ENCODE measurements around the gene KRTAP13-2.

The KRTAP13-2 gene

DNA sequence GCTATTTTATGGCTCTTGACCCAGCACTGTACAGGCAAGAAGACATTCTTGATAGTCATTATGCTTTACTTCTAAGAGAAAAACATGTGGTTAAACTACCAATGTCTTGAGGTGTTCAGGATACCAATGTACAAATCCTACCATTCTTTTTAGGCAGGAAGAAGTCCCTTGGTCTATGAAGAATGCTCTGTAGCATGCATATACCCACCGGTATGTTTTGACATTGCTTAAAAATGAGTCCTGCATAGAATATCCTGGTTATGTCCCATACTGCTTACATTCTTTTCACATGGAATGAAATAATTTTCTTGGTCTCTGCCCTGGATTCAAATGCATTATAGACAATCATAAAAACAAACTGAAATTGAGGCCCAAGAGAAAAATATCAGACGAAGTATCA is 39.4 kb downstream of the KRTAP13-2 start:
- TF ChIP-seq, protein P1, sequence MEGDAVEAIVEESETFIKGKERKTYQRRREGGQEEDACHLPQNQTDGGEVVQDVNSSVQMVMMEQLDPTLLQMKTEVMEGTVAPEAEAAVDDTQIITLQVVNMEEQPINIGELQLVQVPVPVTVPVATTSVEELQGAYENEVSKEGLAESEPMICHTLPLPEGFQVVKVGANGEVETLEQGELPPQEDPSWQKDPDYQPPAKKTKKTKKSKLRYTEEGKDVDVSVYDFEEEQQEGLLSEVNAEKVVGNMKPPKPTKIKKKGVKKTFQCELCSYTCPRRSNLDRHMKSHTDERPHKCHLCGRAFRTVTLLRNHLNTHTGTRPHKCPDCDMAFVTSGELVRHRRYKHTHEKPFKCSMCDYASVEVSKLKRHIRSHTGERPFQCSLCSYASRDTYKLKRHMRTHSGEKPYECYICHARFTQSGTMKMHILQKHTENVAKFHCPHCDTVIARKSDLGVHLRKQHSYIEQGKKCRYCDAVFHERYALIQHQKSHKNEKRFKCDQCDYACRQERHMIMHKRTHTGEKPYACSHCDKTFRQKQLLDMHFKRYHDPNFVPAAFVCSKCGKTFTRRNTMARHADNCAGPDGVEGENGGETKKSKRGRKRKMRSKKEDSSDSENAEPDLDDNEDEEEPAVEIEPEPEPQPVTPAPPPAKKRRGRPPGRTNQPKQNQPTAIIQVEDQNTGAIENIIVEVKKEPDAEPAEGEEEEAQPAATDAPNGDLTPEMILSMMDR (conservative IDR thresholded peaks at IDR 0.05; ENCODE audit: control insufficient read depth, insufficient read depth, low read depth, low read length) = no peak
- DNase-seq (ENCODE audit: low read depth) = no peak
- no peak overlapping the region for H3K4me3 ChIP-seq (ENCODE audit: control insufficient read depth, low read depth, low read length)

DNA sequence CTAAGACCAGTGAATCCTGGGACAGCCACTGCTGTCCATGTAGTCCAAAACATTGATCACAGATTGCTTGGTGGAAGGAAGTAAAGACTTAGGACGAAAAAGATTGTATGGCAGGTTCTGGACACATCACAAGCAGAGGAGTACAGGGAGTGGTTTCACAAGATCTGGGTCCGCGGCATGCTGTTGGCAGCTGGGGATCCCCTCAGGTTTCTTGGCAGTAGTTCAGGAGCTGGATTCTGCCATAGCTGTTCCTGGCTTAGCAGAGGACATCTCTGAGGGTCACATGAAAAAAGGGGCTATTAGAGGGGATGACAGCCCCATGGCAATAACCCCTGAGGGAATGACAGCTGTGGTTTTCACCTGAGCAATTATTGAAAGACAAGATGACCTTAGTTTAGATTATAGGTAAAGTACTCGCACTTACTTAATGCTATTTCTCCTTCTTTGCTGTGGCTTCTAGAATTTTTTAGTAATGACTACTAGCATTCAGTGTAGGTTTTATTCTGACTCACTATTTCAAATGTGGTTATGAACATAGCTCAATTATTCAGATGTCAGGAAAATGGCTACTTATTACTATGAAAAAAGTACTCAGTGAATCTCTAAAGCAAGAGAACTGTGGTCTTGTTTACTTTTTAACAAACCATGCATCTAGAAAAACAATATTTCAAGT is 42.7 kb downstream of the KRTAP13-2 start:
- DNase-seq (ENCODE audit: low read depth) = no peak
- H3K4me3 ChIP-seq (ENCODE audit: control insufficient read depth, low read depth, low read length) = no peak overlapping the region
- TF ChIP-seq, protein P1 (conservative IDR thresholded peaks at IDR 0.05; ENCODE audit: control insufficient read depth, insufficient read depth, low read depth, low read length) = no peak

DNA sequence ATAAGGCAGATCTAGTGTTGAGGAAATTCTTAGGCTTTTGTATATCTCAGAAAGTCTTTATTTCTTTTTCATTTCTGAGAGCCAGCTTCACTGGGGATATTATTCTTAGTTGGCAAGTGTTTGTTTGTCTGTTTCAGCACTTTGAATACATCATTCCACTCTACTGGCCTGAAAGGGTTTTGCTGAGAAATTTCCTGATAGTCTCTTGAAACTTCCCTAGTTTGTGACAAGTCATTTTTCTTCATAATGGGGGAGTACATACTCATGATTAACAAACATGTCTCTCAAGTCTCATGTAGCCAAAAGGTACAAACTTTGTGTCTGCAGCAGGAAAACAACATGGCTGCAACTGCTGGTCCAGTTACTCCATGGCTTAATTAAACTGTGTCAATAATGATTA is 45.7 kb downstream of the KRTAP13-2 start:
- no peak for DNase-seq (ENCODE audit: low read depth)
- no peak overlapping the region for H3K4me3 ChIP-seq (ENCODE audit: control insufficient read depth, low read depth, low read length)
- TF ChIP-seq, protein P1 (conservative IDR thresholded peaks at IDR 0.05; ENCODE audit: control insufficient read depth, insufficient read depth, low read depth, low read length) = no peak

Data from fibroblast of mammary gland (primary cell).